ENCODE data around the gene CRTC1.
"Not testable (repeated sequence)": the region's sequence is repeated elsewhere in the genome, so short reads cannot be mapped to it uniquely, and the experiment has no call there.

DNA sequence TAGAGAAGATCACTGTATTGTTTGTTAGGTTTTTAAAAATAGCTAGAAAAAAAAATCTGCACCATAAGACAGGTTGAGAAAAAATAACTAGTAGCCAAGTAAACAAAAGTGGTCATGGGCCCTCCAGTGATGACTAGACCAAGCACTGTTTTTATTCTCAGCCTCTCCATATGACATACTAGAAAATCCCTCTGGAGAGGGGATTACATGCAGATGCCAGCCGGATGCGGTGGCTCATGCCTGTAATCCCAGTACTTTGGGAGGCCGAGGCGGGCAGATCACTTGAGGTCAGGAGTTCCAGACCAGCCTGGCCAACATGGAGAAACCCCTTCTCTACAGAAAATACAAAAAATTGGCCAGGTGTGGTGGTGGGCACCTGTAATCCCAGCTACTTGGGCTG, 133.2 kb downstream of the CRTC1 start:
- not testable (repeated sequence) for TF ChIP-seq SMC3 (conservative IDR thresholded peaks at IDR 0.05; ENCODE audit: insufficient read depth, low read depth, low read length); MED1 (CRISPR knock-in tag; IDR thresholded peaks at IDR 0.05; ENCODE audit: borderline replicate concordance); ZNF184 (CRISPR knock-in tag; IDR thresholded peaks at IDR 0.05); XRCC4 (IDR thresholded peaks at IDR 0.05; ENCODE audit: extremely low read depth, insufficient read depth, insufficient read length); RAD21 (CRISPR knock-in tag; conservative IDR thresholded peaks at IDR 0.05 in 1 of 2, IDR thresholded peaks at IDR 0.05 in 1 of 2); ZNF121 (CRISPR knock-in tag; conservative IDR thresholded peaks at IDR 0.05); HCFC1 (IDR thresholded peaks at IDR 0.05; ENCODE audit: low read depth, low read length); EZH2 (IDR thresholded peaks at IDR 0.05; ENCODE audit: borderline replicate concordance, low read depth, low read length); ELF4 (CRISPR knock-in tag; IDR thresholded peaks at IDR 0.05); ZFP1 (CRISPR knock-in tag; IDR thresholded peaks at IDR 0.05)
- TF ChIP-seq, protein P1, sequence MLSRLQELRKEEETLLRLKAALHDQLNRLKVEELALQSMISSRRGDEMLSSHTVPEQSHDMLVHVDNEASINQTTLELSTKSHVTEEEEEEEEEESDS (CRISPR knock-in tag; IDR thresholded peaks at IDR 0.05): not testable (repeated sequence)

All from K562 (cell line).